ENCODE measurements around the gene EIF5A2. TPM values are rescaled to one million over a fixed set of nuclear protein-coding genes. Genes with fewer than 3 reads are reported as not detected.
"Not testable (repeated sequence)": the region's sequence is repeated elsewhere in the genome, so short reads cannot be mapped to it uniquely, and the experiment has no call there.

The EIF5A2 gene
- total and polyA plus RNA-seq, 2 donors = 2.9 to 6.2 TPM

GRCh38 chr3:170884109-170884930, 24.1 kb downstream of the EIF5A2 start:
- WGBS = 98% methylated on average over 20 of the region's 24 CpGs
- not testable (repeated sequence) for H3K27me3 ChIP-seq (ENCODE audit: control insufficient read depth in 2 of 2, insufficient read depth in 1 of 2, low read length in 1 of 2); H3K4me3 ChIP-seq (ENCODE audit: low read length in 2 of 2); H3K27ac ChIP-seq (ENCODE audit: low read depth in 1 of 2, low read length in 1 of 2); H3K9me3 ChIP-seq (ENCODE audit: control insufficient read depth in 2 of 2, insufficient read depth in 1 of 2, low read length in 1 of 2); H3K4me1 ChIP-seq (ENCODE audit: control insufficient read depth in 2 of 2, insufficient read depth in 2 of 2, low read length in 2 of 2); DNase-seq (ENCODE audit: low read depth in 6 of 9, low spot score in 9 of 9); H3K36me3 ChIP-seq (ENCODE audit: control insufficient read depth in 2 of 2, insufficient read depth in 2 of 2, low read length in 1 of 2)

- not testable (repeated sequence) for H3K27me3 ChIP-seq (ENCODE audit: control insufficient read depth in 2 of 2, insufficient read depth in 1 of 2, low read length in 1 of 2); H3K27ac ChIP-seq (ENCODE audit: low read depth in 1 of 2, low read length in 1 of 2); H3K4me1 ChIP-seq (ENCODE audit: control insufficient read depth in 2 of 2, insufficient read depth in 2 of 2, low read length in 2 of 2); H3K9me3 ChIP-seq (ENCODE audit: control insufficient read depth in 2 of 2, insufficient read depth in 1 of 2, low read length in 1 of 2); DNase-seq (ENCODE audit: low read depth in 6 of 9, low spot score in 9 of 9); H3K4me3 ChIP-seq (ENCODE audit: low read length in 2 of 2); H3K36me3 ChIP-seq (ENCODE audit: control insufficient read depth in 2 of 2, insufficient read depth in 2 of 2, low read length in 1 of 2)
- WGBS = 92% methylated on average over 1 of the region's 5 CpGs
Observed at GRCh38 chr3:170878688-170879087, 29.7 kb downstream of the EIF5A2 start.

GRCh38 chr3:170877311-170877710, 31.1 kb downstream of the EIF5A2 start:
- H3K9me3 ChIP-seq (ENCODE audit: control insufficient read depth in 2 of 2, insufficient read depth in 1 of 2, low read length in 1 of 2) = not testable (repeated sequence)
- 96% methylated on average over 6 of the region's 6 CpGs for WGBS

GRCh38 chr3:170876537-170876936, 31.9 kb downstream of the EIF5A2 start:
- no peaks in the 10 kb centered on the region for H3K4me1 ChIP-seq (ENCODE audit: control insufficient read depth in 2 of 2, insufficient read depth in 2 of 2, low read length in 2 of 2)
- no peak overlapping the region for H3K4me3 ChIP-seq (ENCODE audit: low read length in 2 of 2)
- H3K9me3 ChIP-seq (ENCODE audit: control insufficient read depth in 2 of 2, insufficient read depth in 1 of 2, low read length in 1 of 2) = no peaks in the 10 kb centered on the region
- H3K27me3 ChIP-seq (ENCODE audit: control insufficient read depth in 2 of 2, insufficient read depth in 1 of 2, low read length in 1 of 2) = no peaks in the 10 kb centered on the region
- WGBS = 98% methylated on average over 2 of the region's 2 CpGs
- H3K27ac ChIP-seq (ENCODE audit: low read depth in 1 of 2, low read length in 1 of 2) = no peak overlapping the region
- DNase-seq (ENCODE audit: low read depth in 6 of 9, low spot score in 9 of 9) = no peak
- H3K36me3 ChIP-seq (ENCODE audit: control insufficient read depth in 2 of 2, insufficient read depth in 2 of 2, low read length in 1 of 2) = no peaks in the 10 kb centered on the region

More at GRCh38 chr3:170877311-170877710, 31.1 kb downstream of the EIF5A2 start:
- H3K36me3 ChIP-seq (ENCODE audit: control insufficient read depth in 2 of 2, insufficient read depth in 2 of 2, low read length in 1 of 2); H3K27ac ChIP-seq (ENCODE audit: low read depth in 1 of 2, low read length in 1 of 2); H3K4me3 ChIP-seq (ENCODE audit: low read length in 2 of 2); H3K4me1 ChIP-seq (ENCODE audit: control insufficient read depth in 2 of 2, insufficient read depth in 2 of 2, low read length in 2 of 2); H3K27me3 ChIP-seq (ENCODE audit: control insufficient read depth in 2 of 2, insufficient read depth in 1 of 2, low read length in 1 of 2); DNase-seq (ENCODE audit: low read depth in 6 of 9, low spot score in 9 of 9): not testable (repeated sequence)

GRCh38 chr3:170869645-170870593, 38.5 kb downstream of the EIF5A2 start, which contains the start of gene RPL22L1:
RPL22L1 (minus strand) TSS chr3:170870195; CDS start chr3:170870167, 28 bp downstream.
- under 1% methylated on average over 59 of the region's 59 CpGs for WGBS
- Histone ChIP-seq H3K36me3 (ENCODE audit: control insufficient read depth in 2 of 2, insufficient read depth in 2 of 2, low read length in 1 of 2) (peaks cover 15 to 32% of the 10 kb centered on the region in 2 donors), H3K27me3 (ENCODE audit: control insufficient read depth in 2 of 2, insufficient read depth in 1 of 2, low read length in 1 of 2) (no peaks in the 10 kb centered on the region), H3K9me3 (ENCODE audit: control insufficient read depth in 2 of 2, insufficient read depth in 1 of 2, low read length in 1 of 2) (peaks cover 0 to 2% of the 10 kb centered on the region in 2 donors), H3K4me1 (ENCODE audit: control insufficient read depth in 2 of 2, insufficient read depth in 2 of 2, low read length in 2 of 2) (peaks cover 7 to 17% of the 10 kb centered on the region in 2 donors), H3K27ac (ENCODE audit: low read depth in 1 of 2, low read length in 1 of 2) (peak within 1 kb of the TSS; percentile 90 to 92), H3K4me3 (ENCODE audit: low read length in 2 of 2) (peak within 1 kb of the TSS; percentile 95 to 97)
- DNase-seq (ENCODE audit: low read depth in 6 of 9, low spot score in 9 of 9) = peak; percentile 90 to 97 (median 95)

- Histone ChIP-seq H3K4me3 (ENCODE audit: low read length in 2 of 2) (peak overlapping the region; percentile 95 to 97), H3K36me3 (ENCODE audit: control insufficient read depth in 2 of 2, insufficient read depth in 2 of 2, low read length in 1 of 2) (peaks cover 15 to 36% of the 10 kb centered on the region in 2 donors), H3K4me1 (ENCODE audit: control insufficient read depth in 2 of 2, insufficient read depth in 2 of 2, low read length in 2 of 2) (peaks cover 7 to 17% of the 10 kb centered on the region in 2 donors), H3K9me3 (ENCODE audit: control insufficient read depth in 2 of 2, insufficient read depth in 1 of 2, low read length in 1 of 2) (peaks cover 0 to 2% of the 10 kb centered on the region in 2 donors), H3K27ac (ENCODE audit: low read depth in 1 of 2, low read length in 1 of 2) (peak overlapping the region in 1 of 2 donors; percentile 92), H3K27me3 (ENCODE audit: control insufficient read depth in 2 of 2, insufficient read depth in 1 of 2, low read length in 1 of 2) (no peaks in the 10 kb centered on the region)
- 14% methylated on average over 2 of the region's 2 CpGs for WGBS
- DNase-seq (ENCODE audit: low read depth in 6 of 9, low spot score in 9 of 9) = peak in 2 of 9 donors; percentile 4
Observed at GRCh38 chr3:170869239-170869590, 39.2 kb downstream of the EIF5A2 start.

GRCh38 chr3:170868577-170869238, 39.7 kb downstream of the EIF5A2 start:
- Histone ChIP-seq H3K36me3 (ENCODE audit: control insufficient read depth in 2 of 2, insufficient read depth in 2 of 2, low read length in 1 of 2) (peaks cover 15 to 36% of the 10 kb centered on the region in 2 donors), H3K4me3 (ENCODE audit: low read length in 2 of 2) (peak overlapping the region; percentile 95 to 97), H3K9me3 (ENCODE audit: control insufficient read depth in 2 of 2, insufficient read depth in 1 of 2, low read length in 1 of 2) (peaks cover 0 to 2% of the 10 kb centered on the region in 2 donors), H3K27me3 (ENCODE audit: control insufficient read depth in 2 of 2, insufficient read depth in 1 of 2, low read length in 1 of 2) (no peaks in the 10 kb centered on the region), H3K4me1 (ENCODE audit: control insufficient read depth in 2 of 2, insufficient read depth in 2 of 2, low read length in 2 of 2) (peaks cover 7 to 17% of the 10 kb centered on the region in 2 donors), H3K27ac (ENCODE audit: low read depth in 1 of 2, low read length in 1 of 2) (peak overlapping the region in 1 of 2 donors; percentile 92)
- WGBS = 82% methylated on average over 9 of the region's 9 CpGs
- no peak for DNase-seq (ENCODE audit: low read depth in 6 of 9, low spot score in 9 of 9)

GRCh38 chr3:170867143-170867937, 41.1 kb downstream of the EIF5A2 start:
- 12% methylated on average over 1 of the region's 1 CpG for WGBS
- no peak overlapping the region for H3K4me3 ChIP-seq (ENCODE audit: low read length in 2 of 2)
- peaks cover 7 to 17% of the 10 kb centered on the region in 2 donors for H3K4me1 ChIP-seq (ENCODE audit: control insufficient read depth in 2 of 2, insufficient read depth in 2 of 2, low read length in 2 of 2)
- peaks cover 15 to 36% of the 10 kb centered on the region in 2 donors for H3K36me3 ChIP-seq (ENCODE audit: control insufficient read depth in 2 of 2, insufficient read depth in 2 of 2, low read length in 1 of 2)
- H3K27ac ChIP-seq (ENCODE audit: low read depth in 1 of 2, low read length in 1 of 2) = no peak overlapping the region
- no peaks in the 10 kb centered on the region for H3K27me3 ChIP-seq (ENCODE audit: control insufficient read depth in 2 of 2, insufficient read depth in 1 of 2, low read length in 1 of 2)
- peaks cover 0 to 2% of the 10 kb centered on the region in 2 donors for H3K9me3 ChIP-seq (ENCODE audit: control insufficient read depth in 2 of 2, insufficient read depth in 1 of 2, low read length in 1 of 2)
- peak in 2 of 9 donors; percentile 5 to 9 for DNase-seq (ENCODE audit: low read depth in 6 of 9, low spot score in 9 of 9)

Data from thymus (tissue), 11 donors.